ENCODE results near the gene MAP2K3.

DNA sequence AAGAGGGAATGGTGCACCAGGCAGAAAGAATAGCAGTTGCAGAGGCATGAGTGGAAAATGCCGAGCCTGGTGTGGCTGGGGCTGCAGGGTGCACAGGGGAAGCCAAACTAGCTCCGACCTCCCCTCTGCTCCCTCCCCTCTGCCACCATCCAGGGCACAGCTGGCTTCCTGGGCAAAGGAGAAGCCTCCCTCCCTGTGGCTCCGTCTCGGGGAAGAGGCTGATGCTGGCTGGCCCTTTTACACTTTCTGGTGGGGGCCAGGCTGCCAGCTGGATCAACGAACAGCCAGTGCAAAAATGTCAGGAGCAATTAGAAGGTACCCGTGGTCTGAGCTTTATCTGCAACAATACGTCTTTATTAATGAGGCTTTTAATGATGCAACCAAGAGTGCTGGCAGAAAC, 54.5 kb downstream of the MAP2K3 start:
- TF ChIP-seq KLF9 (tag by site-specific recombination; IDR thresholded peaks at IDR 0.05; ENCODE audit: low read depth) = no peak
- TF ChIP-seq, protein P1, sequence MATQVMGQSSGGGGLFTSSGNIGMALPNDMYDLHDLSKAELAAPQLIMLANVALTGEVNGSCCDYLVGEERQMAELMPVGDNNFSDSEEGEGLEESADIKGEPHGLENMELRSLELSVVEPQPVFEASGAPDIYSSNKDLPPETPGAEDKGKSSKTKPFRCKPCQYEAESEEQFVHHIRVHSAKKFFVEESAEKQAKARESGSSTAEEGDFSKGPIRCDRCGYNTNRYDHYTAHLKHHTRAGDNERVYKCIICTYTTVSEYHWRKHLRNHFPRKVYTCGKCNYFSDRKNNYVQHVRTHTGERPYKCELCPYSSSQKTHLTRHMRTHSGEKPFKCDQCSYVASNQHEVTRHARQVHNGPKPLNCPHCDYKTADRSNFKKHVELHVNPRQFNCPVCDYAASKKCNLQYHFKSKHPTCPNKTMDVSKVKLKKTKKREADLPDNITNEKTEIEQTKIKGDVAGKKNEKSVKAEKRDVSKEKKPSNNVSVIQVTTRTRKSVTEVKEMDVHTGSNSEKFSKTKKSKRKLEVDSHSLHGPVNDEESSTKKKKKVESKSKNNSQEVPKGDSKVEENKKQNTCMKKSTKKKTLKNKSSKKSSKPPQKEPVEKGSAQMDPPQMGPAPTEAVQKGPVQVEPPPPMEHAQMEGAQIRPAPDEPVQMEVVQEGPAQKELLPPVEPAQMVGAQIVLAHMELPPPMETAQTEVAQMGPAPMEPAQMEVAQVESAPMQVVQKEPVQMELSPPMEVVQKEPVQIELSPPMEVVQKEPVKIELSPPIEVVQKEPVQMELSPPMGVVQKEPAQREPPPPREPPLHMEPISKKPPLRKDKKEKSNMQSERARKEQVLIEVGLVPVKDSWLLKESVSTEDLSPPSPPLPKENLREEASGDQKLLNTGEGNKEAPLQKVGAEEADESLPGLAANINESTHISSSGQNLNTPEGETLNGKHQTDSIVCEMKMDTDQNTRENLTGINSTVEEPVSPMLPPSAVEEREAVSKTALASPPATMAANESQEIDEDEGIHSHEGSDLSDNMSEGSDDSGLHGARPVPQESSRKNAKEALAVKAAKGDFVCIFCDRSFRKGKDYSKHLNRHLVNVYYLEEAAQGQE (tag by site-specific recombination; IDR thresholded peaks at IDR 0.05) = no peak
- TF ChIP-seq, protein P2, sequence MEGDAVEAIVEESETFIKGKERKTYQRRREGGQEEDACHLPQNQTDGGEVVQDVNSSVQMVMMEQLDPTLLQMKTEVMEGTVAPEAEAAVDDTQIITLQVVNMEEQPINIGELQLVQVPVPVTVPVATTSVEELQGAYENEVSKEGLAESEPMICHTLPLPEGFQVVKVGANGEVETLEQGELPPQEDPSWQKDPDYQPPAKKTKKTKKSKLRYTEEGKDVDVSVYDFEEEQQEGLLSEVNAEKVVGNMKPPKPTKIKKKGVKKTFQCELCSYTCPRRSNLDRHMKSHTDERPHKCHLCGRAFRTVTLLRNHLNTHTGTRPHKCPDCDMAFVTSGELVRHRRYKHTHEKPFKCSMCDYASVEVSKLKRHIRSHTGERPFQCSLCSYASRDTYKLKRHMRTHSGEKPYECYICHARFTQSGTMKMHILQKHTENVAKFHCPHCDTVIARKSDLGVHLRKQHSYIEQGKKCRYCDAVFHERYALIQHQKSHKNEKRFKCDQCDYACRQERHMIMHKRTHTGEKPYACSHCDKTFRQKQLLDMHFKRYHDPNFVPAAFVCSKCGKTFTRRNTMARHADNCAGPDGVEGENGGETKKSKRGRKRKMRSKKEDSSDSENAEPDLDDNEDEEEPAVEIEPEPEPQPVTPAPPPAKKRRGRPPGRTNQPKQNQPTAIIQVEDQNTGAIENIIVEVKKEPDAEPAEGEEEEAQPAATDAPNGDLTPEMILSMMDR (tag by site-specific recombination; IDR thresholded peaks at IDR 0.05) = no peak
- no peak for TF ChIP-seq ZNF510 (tag by site-specific recombination; IDR thresholded peaks at IDR 0.05; ENCODE audit: insufficient replicate concordance)

Measured in HEK293 (cell line).